A673 (cell line): Measurements from ENCODE around the gene UPK2. TPM values are rescaled to one million over a fixed set of nuclear protein-coding genes. Genes with fewer than 3 reads are reported as not detected.

Experiments
- BruUV-seq: library from RNA; stranded (reverse); fragments of 400-500 nt; replicated peaks from 2 replicates; lab custom pipeline; 2021; lab: Mats Ljungman, UMichigan
- CTCF ChIA-PET: fragments of 300-600 bp; sonication (Branson Sonifier 250); formaldehyde crosslinking; loops from one replicate; lab custom pipeline; 2022; ENCODE audit warnings: antibody characterized with exemption; lab: Charles Lee
- POLR2A ChIA-PET: fragments of 300-600 bp; sonication (Branson Sonifier 250); formaldehyde crosslinking; loops from one replicate; lab custom pipeline; 2022; ENCODE audit warnings: antibody characterized with exemption; ENCODE audit not compliant: low non-redundant PET; lab: Charles Lee
- DNase-seq: peaks from one replicate; pipeline ENCODE4 v3.0.0-alpha.2; 2015; ENCODE audit warnings: low spot score
- H3K27ac ChIP-seq: fragments of 200-600 bp; sonication (generic); 2 replicates; pipeline ENCODE4 v1.5.1; 2016; ENCODE audit warnings: mixed run types, low read depth, mild to moderate bottlenecking, mixed read lengths, antibody characterized with exemption, low read length; ENCODE audit not compliant: poor library complexity, severe bottlenecking
- H3K27me3 ChIP-seq: fragments of 200-600 bp; sonication (generic); replicated peaks from 2 replicates; pipeline ENCODE4 v1.6.1; 2017; ENCODE audit warnings: mixed run types, low read depth, mild to moderate bottlenecking, mixed read lengths, antibody characterized with exemption, low read length; ENCODE audit not compliant: insufficient read depth, poor library complexity
- H3K36me3 ChIP-seq: fragments of 200-600 bp; sonication (generic); 2 replicates; pipeline ENCODE4 v1.6.1; 2016; ENCODE audit warnings: mixed run types, mild to moderate bottlenecking, mixed read lengths, antibody characterized with exemption, low read length; ENCODE audit not compliant: insufficient read depth, poor library complexity, severe bottlenecking
- H3K4me1 ChIP-seq: fragments of 200-600 bp; sonication (generic); 2 replicates; pipeline ENCODE4 v1.6.1; 2017; ENCODE audit warnings: mixed run types, mild to moderate bottlenecking, mixed read lengths, antibody characterized with exemption, low read length; ENCODE audit not compliant: insufficient read depth, poor library complexity, severe bottlenecking
- H3K4me3 ChIP-seq: fragments of 200-600 bp; sonication (generic); 2 replicates; pipeline ENCODE4 v1.5.1; 2016; ENCODE audit warnings: low read depth, mixed run types, mild to moderate bottlenecking, mixed read lengths, low read length; ENCODE audit not compliant: poor library complexity, severe bottlenecking
- H3K9me3 ChIP-seq: fragments of 200-600 bp; sonication (generic); 2 replicates; pipeline ENCODE4 v1.6.1; 2016; ENCODE audit warnings: mixed run types, low read depth, mild to moderate bottlenecking, mixed read lengths, antibody characterized with exemption, low read length; ENCODE audit not compliant: poor library complexity, severe bottlenecking
- CTCF ChIP-seq: fragments of 300-800, 200-600 bp; sonication (generic); conservative IDR thresholded peaks from 2 replicates; pipeline ENCODE4 v1.5.1; 2017; ENCODE audit warnings: low read depth, mild to moderate bottlenecking, antibody characterized with exemption, low read length, moderate library complexity, mixed read lengths
- EZH2 ChIP-seq: fragments of 200-600 bp; sonication (generic); IDR thresholded peaks from 2 replicates; pipeline ENCODE4 v1.6.1; 2017; ENCODE audit warnings: borderline replicate concordance, low read depth, mild to moderate bottlenecking, mixed read lengths, antibody characterized with exemption, low read length; ENCODE audit not compliant: poor library complexity, severe bottlenecking
- intact Hi-C: fragments of 100-400 bp; cut with micrococcal nuclease; formaldehyde crosslinking; loops from one replicate; pipeline ENCODE4 v1.10.0; 2022; ENCODE audit not compliant: unreplicated experiment
- total RNA-seq: library from RNA; stranded (reverse); gene quantifications from 2 replicates; pipeline ENCODE4 v1.2.3, GENCODE V29; 2021

The UPK2 gene
- total RNA-seq, 1 experiment from 2014 or later = not detected

GRCh38 chr11:118957968-118958367 lies 1.9 kb downstream of the UPK2 start:
- intact Hi-C loops = loop anchor here (2.0 kb wide), 1 partner anchor 267 kb away; no protein-coding TSS in a partner anchor
- no TSS peak for BruUV-seq
- Histone ChIP-seq H3K9me3 (no peaks in the 10 kb centered on the region), H3K4me3 (no peak overlapping the region), H3K27me3 (no peaks in the 10 kb centered on the region), H3K36me3 (no peaks in the 10 kb centered on the region), H3K4me1 (no peaks in the 10 kb centered on the region), H3K27ac (no peak overlapping the region)
- ChIA-PET POLR2A (no interaction called here), CTCF (interaction anchor here (1.0 kb wide), 1 partner anchor 13 kb away, joined by 5 read pairs; no protein-coding TSS in a partner anchor)
- DNase-seq = no peak
- TF ChIP-seq EZH2 = no peak
- no peak for TF ChIP-seq CTCF

GRCh38 chr11:118958577-118958976 lies 2.5 kb downstream of the UPK2 start:
- Histone ChIP-seq H3K9me3 (no peaks in the 10 kb centered on the region), H3K4me3 (no peak overlapping the region), H3K27ac (no peak overlapping the region), H3K27me3 (no peaks in the 10 kb centered on the region), H3K4me1 (no peaks in the 10 kb centered on the region), H3K36me3 (no peaks in the 10 kb centered on the region)
- no TSS peak for BruUV-seq
- ChIA-PET CTCF (no interaction called here), POLR2A (no interaction called here)
- intact Hi-C loops = no loop called here
- TF ChIP-seq CTCF (no peak), EZH2 (no peak)
- DNase-seq = no peak

- no peaks in the 10 kb centered on the region for H3K4me1 ChIP-seq
- no peaks in the 10 kb centered on the region for H3K9me3 ChIP-seq
- H3K36me3 ChIP-seq = no peaks in the 10 kb centered on the region
- no peak for DNase-seq
- no peaks in the 10 kb centered on the region for H3K27me3 ChIP-seq
- H3K27ac ChIP-seq = no peak overlapping the region
- BruUV-seq = no TSS peak
- CTCF ChIA-PET = no interaction called here
- TF ChIP-seq EZH2 = no peak
- no peak for TF ChIP-seq CTCF
- H3K4me3 ChIP-seq = no peak overlapping the region
- POLR2A ChIA-PET = no interaction called here
- intact Hi-C loops = loop anchor here (5.0 kb wide), 1 partner anchor 51 kb away; no protein-coding TSS in a partner anchor
Observed at GRCh38 chr11:118961189-118961588, 5.1 kb downstream of the UPK2 start.
